ENCODE measurements around the gene IL27RA.
"Not testable (repeated sequence)": the region's sequence is repeated elsewhere in the genome, so short reads cannot be mapped to it uniquely, and the experiment has no call there.

Gene IL27RA

GRCh38 chr19:14005349-14006084 is 26.0 kb upstream of the IL27RA start:
- in situ Hi-C loops (cut with MboI; ENCODE audit: low pct_unique_long_range_greater_than_20kb, low sequenced_read_pairs, unreplicated experiment): no loop called here
- peak; percentile 87 for DNase-seq (ENCODE audit: low spot score)

GRCh38 chr19:14006085-14006765 is 25.3 kb upstream of the IL27RA start, which contains the start of gene RFX1:
RFX1 (minus strand) TSS chr19:14006320; CDS start chr19:13993843, 12,477 bp downstream.
- TF ChIP-seq CTCF (IDR thresholded peaks at IDR 0.05; ENCODE audit: extremely low read depth, insufficient read depth, missing control alignments): no peak
- DNase-seq (ENCODE audit: low spot score): peak; percentile 93
- in situ Hi-C loops (cut with MboI; ENCODE audit: low pct_unique_long_range_greater_than_20kb, low sequenced_read_pairs, unreplicated experiment): no loop called here

More at GRCh38 chr19:14005349-14006084, 26.0 kb upstream of the IL27RA start:
- TF ChIP-seq CTCF (IDR thresholded peaks at IDR 0.05; ENCODE audit: extremely low read depth, insufficient read depth, missing control alignments): no peak

GRCh38 chr19:14006766-14007562 is 24.6 kb upstream of the IL27RA start:
- in situ Hi-C loops (cut with MboI; ENCODE audit: low pct_unique_long_range_greater_than_20kb, low sequenced_read_pairs, unreplicated experiment): no loop called here
- no peak for DNase-seq (ENCODE audit: low spot score)
- TF ChIP-seq CTCF (IDR thresholded peaks at IDR 0.05; ENCODE audit: extremely low read depth, insufficient read depth, missing control alignments): no peak

GRCh38 chr19:14012378-14012915 is 19.1 kb upstream of the IL27RA start:
- no peak for TF ChIP-seq CTCF (IDR thresholded peaks at IDR 0.05; ENCODE audit: extremely low read depth, insufficient read depth, missing control alignments)
- in situ Hi-C loops (cut with MboI; ENCODE audit: low pct_unique_long_range_greater_than_20kb, low sequenced_read_pairs, unreplicated experiment): no loop called here

GRCh38 chr19:14015524-14016035 is 16.0 kb upstream of the IL27RA start:
- DNase-seq (ENCODE audit: low spot score): peak; percentile 75
- TF ChIP-seq CTCF (IDR thresholded peaks at IDR 0.05; ENCODE audit: extremely low read depth, insufficient read depth, missing control alignments): no peak
- in situ Hi-C loops (cut with MboI; ENCODE audit: low pct_unique_long_range_greater_than_20kb, low sequenced_read_pairs, unreplicated experiment): no loop called here

More at GRCh38 chr19:14012378-14012915, 19.1 kb upstream of the IL27RA start:
- DNase-seq (ENCODE audit: low spot score): no peak

- DNase-seq (ENCODE audit: low spot score): no peak
- in situ Hi-C loops (cut with MboI; ENCODE audit: low pct_unique_long_range_greater_than_20kb, low sequenced_read_pairs, unreplicated experiment): no loop called here
- TF ChIP-seq CTCF (IDR thresholded peaks at IDR 0.05; ENCODE audit: extremely low read depth, insufficient read depth, missing control alignments): no peak
Measured at GRCh38 chr19:14019100-14019499, 12.5 kb upstream of the IL27RA start.

- DNase-seq (ENCODE audit: low spot score); in situ Hi-C loops (cut with MboI; ENCODE audit: low pct_unique_long_range_greater_than_20kb, low sequenced_read_pairs, unreplicated experiment): not testable (repeated sequence)
Measured at GRCh38 chr19:14019739-14020138, 11.8 kb upstream of the IL27RA start.

Measured in GM13977 (cell line).